Peyer's patch (tissue), 4 donors: ENCODE data around the gene C16orf90. TPM values are rescaled to one million over a fixed set of nuclear protein-coding genes. Genes with fewer than 3 reads are reported as not detected.
A peak's percentile ranks its signal among the peaks of the same experiment; 100 is the strongest.
"Not testable (repeated sequence)": the region's sequence is repeated elsewhere in the genome, so short reads cannot be mapped to it uniquely, and the experiment has no call there.

Experiments
- DNase-seq, 3 donors: peaks; one replicate each; pipeline ENCODE4 v3.0.0-alpha.2; 2017 to 2019
- H3K27ac ChIP-seq, 4 donors: fragments of 200-600 bp; sonication (generic); one replicate each; pipeline ENCODE4 v1.5.1; 2016 to 2019
- H3K27me3 ChIP-seq, 2 donors: fragments of 200-600 bp; sonication (generic); one replicate each; pipeline ENCODE4 v1.5.1; 2019
- H3K36me3 ChIP-seq, 3 donors: fragments of 200-600 bp; sonication (generic); one replicate each; pipeline ENCODE4 v1.5.1; 2016 to 2019
- H3K4me1 ChIP-seq, 4 donors: fragments of 200-600 bp; sonication (generic); one replicate each; pipeline ENCODE4 v1.5.1; 2016 to 2019
- H3K4me3 ChIP-seq, 4 donors: fragments of 200-600 bp; sonication (generic); 1 replicate in 3 of 4; 2 replicates in 1 of 4; pipeline ENCODE4 v1.5.1; 2016 to 2019; ENCODE audit warnings: mild to moderate bottlenecking in 1 of 4
- H3K9me3 ChIP-seq, 4 donors: fragments of 200-600 bp; sonication (generic); one replicate each; pipeline ENCODE4 v1.5.1; 2016 to 2019; ENCODE audit warnings: mild to moderate bottlenecking in 1 of 4
- CTCF ChIP-seq, 6 experiments: fragments of 450-650 bp in 4 of 6; fragments of 200-600 bp in 2 of 6; sonication (generic) in 1 of 6; IDR thresholded peaks; one replicate each; pipeline ENCODE4 v1.5.1; 2017 to 2019; ENCODE audit warnings: antibody characterized with exemption in 6 of 6, mild to moderate bottlenecking in 3 of 6, moderate library complexity in 1 of 6
- POLR2A ChIP-seq, 2 donors: fragments of 450-650 bp; IDR thresholded peaks; one replicate each; pipeline ENCODE4 v1.5.1; 2017; ENCODE audit warnings: antibody characterized with exemption in 2 of 2, mild to moderate bottlenecking in 2 of 2, moderate library complexity in 2 of 2
- total RNA-seq, 4 donors: library from RNA; depleted of rRNA; stranded (reverse); fragments of >200 nt; gene quantifications; one replicate each; pipeline ENCODE4 v1.1.0, GENCODE V29; 2016

Gene C16orf90
- total RNA-seq, 4 donors from 2014 or later, result not detected

GRCh38 chr16:3528406-3528805 is 33.1 kb upstream of the C16orf90 start:
- Histone ChIP-seq H3K36me3 (peaks cover 0 to 37% (median 0%) of the 10 kb centered on the region in 3 donors), H3K4me1 (no peaks in the 10 kb centered on the region), H3K9me3 (no peaks in the 10 kb centered on the region), H3K4me3 (no peak overlapping the region), H3K27ac (no peak overlapping the region), H3K27me3 (no peaks in the 10 kb centered on the region)
- DNase-seq, result no peak
- TF ChIP-seq POLR2A (IDR thresholded peaks at IDR 0.05) (no peak), CTCF (IDR thresholded peaks at IDR 0.05) (no peak)

DNA sequence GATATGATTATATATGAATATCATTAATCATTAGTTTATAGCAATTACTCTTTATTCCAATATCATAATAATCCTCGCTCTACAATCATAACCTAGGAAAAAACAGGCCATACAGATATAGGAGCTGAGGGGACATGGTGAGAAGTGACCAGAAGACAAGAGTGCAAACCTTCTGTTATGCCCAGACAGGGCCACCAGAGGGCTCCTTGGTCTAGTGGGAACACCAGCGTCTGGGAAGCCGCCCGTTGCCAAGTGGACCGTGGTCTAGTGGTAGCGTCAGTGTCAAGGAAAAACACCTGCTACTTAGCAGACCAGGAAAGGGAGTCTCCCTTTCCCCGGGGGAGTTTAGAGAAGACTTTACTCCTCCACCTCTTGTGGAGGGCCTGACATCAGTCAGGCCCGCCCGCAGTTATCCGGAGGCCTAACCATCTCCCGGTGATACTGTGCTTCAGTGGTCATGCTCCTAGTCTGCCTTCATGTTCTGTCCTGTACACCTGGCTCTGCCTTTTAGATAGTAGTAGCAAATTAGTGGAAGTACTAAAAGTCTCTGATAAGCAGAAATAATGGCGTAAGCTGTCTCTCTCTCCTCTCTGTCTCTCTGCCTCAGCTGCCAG is 32.0 kb upstream of the C16orf90 start:
- H3K4me3 ChIP-seq, H3K9me3 ChIP-seq, H3K27ac ChIP-seq, H3K27me3 ChIP-seq, H3K4me1 ChIP-seq: not testable (repeated sequence)
- peaks cover 0 to 36% (median 0%) of the 10 kb centered on the region in 3 donors for H3K36me3 ChIP-seq
- DNase-seq, result peak in 2 of 3 donors; percentile 82 to 88
- peak; percentile 22 to 61 (median 58) for TF ChIP-seq CTCF (IDR thresholded peaks at IDR 0.05)

DNA sequence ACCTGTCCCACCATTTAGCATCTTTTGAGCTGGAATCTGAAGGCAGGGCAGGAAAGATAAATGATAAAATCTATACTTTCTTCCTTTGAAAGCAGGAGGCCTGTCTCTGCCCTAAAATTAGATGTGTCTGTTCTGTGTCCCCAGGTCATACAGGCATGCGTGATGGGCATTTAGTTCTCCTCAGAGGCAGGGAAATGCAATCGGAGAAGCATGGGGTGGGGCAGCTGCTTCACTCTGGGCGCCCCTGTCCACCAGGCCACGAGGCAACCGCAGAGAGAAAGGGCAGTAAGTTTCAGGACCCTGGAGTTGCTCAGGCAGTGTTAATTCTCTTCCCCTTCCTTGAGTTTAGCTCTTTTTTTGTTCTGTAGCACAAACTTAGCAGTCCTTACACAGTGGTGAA is 30.7 kb upstream of the C16orf90 start:
- Histone ChIP-seq H3K4me1 (no peaks in the 10 kb centered on the region), H3K36me3 (peaks cover 0 to 33% (median 0%) of the 10 kb centered on the region in 3 donors), H3K27me3 (no peaks in the 10 kb centered on the region), H3K9me3 (no peaks in the 10 kb centered on the region), H3K27ac (no peak overlapping the region), H3K4me3 (no peak overlapping the region)
- no peak for TF ChIP-seq POLR2A (IDR thresholded peaks at IDR 0.05)
- no peak for TF ChIP-seq CTCF (IDR thresholded peaks at IDR 0.05)
- peak in 1 of 3 donors; percentile 13 for DNase-seq

GRCh38 chr16:3523281-3523680 is 28.0 kb upstream of the C16orf90 start:
- peak in 1 of 3 donors; percentile 5 for DNase-seq
- Histone ChIP-seq H3K4me3 (no peak overlapping the region), H3K27me3 (no peaks in the 10 kb centered on the region), H3K36me3 (peaks cover 0 to 42% (median 0%) of the 10 kb centered on the region in 3 donors), H3K9me3 (no peaks in the 10 kb centered on the region), H3K27ac (no peak overlapping the region), H3K4me1 (no peaks in the 10 kb centered on the region)
- TF ChIP-seq CTCF (IDR thresholded peaks at IDR 0.05) (no peak), POLR2A (IDR thresholded peaks at IDR 0.05) (no peak)

DNA sequence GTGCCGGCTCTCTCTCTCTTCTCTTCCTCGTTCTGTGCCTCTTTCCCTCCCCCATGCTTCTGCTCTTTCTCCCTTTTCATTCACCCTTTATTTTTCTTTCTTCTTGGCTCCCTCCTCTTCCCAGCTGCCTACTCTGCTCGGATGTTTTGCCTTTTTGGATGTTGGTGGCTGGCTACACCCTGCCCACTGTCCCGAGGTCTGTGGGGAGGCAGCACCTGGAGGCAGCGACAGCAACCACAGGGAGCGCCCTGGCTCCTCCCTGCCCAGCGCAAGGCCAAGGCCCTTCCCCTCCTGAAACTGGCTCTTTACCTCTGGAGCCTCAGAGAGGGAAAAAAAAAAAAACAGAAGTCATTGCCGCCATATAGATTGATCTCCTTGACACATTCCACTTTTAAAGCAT is 25.6 kb upstream of the C16orf90 start:
- no peaks in the 10 kb centered on the region for H3K9me3 ChIP-seq
- TF ChIP-seq POLR2A (IDR thresholded peaks at IDR 0.05) (no peak), CTCF (IDR thresholded peaks at IDR 0.05) (no peak)
- peak overlapping the region in 1 of 4 donors; percentile 49 for H3K27ac ChIP-seq
- H3K4me1 ChIP-seq, result no peaks in the 10 kb centered on the region
- peak in 1 of 3 donors; percentile 26 for DNase-seq
- H3K27me3 ChIP-seq, result no peaks in the 10 kb centered on the region
- H3K36me3 ChIP-seq, result peaks cover 0 to 63% (median 0%) of the 10 kb centered on the region in 3 donors
- H3K4me3 ChIP-seq, result no peak overlapping the region
